ENCODE results near the gene OSMR.

- no peak for TF ChIP-seq POLR2A (IDR thresholded peaks at IDR 0.05; ENCODE audit: low read length)
- TF ChIP-seq GATA1 (IDR thresholded peaks at IDR 0.05; ENCODE audit: low read depth, low read length), result no peak
Observed at GRCh38 chr5:38899936-38900335, 54.1 kb downstream of the OSMR start.

Data from erythroblast (primary cell).